Stimulated activated CD4-positive, alpha-beta T cell treated with anti-CD3 and anti-CD28 coated beads, TNF-alpha, amount 100 ng/mL, for 24 hours (primary cell): ENCODE results near the gene MAP3K7CL.

ENCODE experiments used
- DNase-seq, 3 experiments: peaks; one replicate each; pipeline ENCODE4 v3.0.0-alpha.2; 2020; ENCODE audit warnings: low read depth in 3 of 3

The MAP3K7CL gene

DNA sequence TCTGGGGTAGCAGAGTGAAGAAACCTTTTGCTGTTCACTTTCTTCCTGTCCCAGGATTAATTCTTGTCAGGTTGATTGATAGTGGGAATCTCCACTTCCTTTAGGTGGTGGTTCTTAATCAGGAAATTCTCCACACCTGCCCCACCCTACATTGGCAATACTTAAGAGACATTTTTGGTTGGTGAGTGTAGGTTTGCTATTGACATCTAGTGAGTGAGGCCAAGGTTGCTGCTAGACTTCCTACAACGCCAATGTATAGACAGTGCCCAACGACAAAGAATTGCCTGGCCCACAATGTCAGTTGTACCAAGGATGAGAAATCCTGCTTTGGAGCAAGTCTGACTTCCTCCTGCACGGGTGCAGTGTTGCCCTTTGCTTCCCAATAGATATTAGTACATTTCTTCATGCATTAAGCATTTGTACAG, 38.5 kb downstream of the MAP3K7CL start:
- no peak for DNase-seq

DNA sequence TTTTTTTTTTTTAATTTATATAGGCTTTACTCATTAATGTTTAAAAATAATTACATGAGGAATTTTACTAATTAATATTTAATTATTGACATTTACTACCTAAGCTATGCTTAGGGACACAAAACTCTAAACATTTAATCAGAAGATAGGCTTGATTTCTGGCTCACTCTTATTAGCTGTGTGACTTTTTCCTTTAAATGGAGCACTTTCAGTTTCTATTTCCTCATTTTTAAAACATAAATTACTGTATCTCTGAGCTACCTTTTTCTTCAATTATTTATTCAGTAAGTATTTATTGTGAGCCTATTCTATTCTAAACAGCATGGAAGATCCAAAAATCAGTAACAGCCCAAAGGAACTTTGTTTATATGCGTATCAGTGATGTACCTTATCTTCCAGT, 40.5 kb downstream of the MAP3K7CL start:
- no peak for DNase-seq

DNA sequence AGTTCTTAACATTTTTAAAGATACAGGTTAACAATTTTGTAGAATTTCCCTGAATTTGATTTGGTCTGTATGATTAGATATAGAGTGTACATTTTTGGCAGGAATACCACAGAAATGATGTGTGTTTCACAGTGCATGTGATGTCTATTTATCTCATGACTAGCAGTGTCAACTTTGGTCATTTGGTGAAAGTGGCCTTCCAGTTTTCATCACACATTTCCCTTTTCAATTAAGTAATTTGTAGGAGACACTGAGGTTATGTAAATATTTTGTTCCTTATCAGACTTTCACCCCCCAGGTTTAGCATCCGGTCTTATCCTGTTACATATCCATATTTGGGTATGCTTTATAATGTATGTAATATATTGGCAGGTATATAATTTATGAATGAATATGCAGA, 41.8 kb downstream of the MAP3K7CL start:
- no peak for DNase-seq

DNA sequence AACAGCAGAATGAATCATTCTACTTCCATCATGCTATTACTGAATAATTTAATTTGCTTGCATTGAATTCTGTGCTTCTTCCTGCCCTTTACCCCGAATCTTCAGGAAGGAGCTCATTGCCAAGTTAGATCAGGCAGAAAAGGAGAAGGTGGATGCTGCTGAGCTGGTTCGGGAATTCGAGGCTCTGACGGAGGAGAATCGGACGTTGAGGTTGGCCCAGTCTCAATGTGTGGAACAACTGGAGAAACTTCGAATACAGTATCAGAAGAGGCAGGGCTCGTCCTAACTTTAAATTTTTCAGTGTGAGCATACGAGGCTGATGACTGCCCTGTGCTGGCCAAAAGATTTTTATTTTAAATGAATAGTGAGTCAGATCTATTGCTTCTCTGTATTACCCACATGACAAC, 44.2 kb downstream of the MAP3K7CL start:
- DNase-seq, result no peak

DNA sequence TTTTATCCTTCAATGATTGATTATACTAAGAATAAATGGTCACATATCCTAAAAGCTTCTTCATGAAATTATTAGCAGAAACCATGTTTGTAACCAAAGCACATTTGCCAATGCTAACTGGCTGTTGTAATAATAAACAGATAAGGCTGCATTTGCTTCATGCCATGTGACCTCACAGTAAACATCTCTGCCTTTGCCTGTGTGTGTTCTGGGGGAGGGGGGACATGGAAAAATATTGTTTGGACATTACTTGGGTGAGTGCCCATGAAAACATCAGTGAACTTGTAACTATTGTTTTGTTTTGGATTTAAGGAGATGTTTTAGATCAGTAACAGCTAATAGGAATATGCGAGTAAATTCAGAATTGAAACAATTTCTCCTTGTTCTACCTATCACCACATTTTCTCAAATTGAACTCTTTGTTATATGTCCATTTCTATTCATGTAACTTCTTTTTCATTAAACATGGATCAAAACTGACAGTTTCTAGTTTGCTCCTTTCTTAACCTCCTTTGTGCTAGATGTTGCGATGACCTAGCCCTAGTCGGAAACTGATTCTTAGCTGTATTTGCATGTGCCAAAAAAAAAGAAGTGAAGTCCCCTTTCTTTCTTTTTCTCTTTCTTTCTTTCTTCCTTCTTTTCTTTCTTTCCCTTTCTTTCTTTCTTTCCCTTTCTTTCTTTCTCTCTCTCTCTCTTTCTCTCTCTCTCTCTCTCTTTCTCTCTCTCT, 45.1 kb downstream of the MAP3K7CL start:
- DNase-seq, result no peak

DNA sequence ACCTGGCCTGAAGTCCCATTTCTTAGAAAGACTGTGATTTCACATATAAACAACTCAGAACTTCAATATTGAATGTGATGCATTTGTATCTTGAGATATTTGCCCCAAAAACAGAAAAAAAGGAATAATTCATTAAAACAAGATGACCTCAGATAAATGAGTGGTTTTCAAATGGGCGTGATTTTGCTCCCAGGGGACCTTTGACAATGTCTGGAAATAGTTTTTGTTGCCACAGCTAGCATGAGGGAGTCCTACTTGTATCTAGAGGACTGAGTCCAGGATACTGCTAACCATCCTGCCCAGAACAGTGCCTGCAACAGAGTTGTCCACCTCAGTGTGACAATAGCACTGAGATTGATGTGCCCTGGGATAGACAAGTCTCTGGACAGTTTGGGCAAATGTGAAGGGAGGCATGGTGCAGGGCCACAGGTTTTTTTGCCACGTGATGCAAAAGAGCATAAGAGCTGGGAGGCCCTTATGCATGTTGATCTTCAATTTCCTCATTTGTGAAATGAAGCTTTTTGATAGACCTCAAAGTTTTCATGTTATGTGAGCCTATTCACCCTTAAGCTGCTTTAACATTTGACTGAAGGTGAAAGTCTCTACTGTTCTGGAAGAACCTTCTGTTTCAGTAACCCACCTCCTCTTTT, 46.2 kb downstream of the MAP3K7CL start:
- no peak for DNase-seq

DNA sequence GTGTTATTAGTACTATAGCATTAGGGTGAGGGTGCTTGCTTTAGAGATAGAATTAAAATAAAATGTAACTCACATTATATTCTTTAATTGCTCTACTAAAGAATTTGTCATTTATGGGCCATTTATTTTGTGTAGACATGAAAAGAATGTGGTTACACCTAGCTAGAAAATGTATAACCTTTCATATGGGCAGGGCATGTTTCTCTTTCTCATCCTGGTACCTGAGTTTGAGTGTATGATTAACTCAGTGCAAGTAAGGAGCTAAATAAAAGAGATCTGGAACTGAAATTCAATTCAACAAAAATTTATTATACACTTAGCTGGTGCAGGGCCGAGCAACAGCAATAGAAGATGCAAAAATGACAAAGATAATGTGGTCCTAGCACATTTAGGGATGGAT, 47.4 kb downstream of the MAP3K7CL start:
- DNase-seq, result no peak

DNA sequence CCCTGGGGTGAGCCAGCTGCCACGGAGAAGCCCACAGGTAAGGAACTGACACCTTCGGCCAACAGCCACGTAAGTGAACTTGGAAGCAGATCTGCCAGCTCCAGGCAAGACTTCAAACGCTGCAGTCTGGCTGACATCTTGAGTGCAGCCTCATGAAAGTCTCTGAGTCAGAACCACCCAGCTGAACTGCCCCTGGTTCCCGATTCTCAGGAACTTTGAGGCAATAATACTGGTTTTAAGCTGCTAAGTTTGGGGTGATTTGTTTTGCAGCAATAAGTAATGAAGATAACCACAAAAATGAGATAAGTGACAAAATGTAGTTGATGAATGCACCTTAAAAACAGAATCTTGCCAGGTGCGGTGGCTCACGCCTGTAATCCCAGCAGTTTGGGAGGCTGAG, 48.5 kb downstream of the MAP3K7CL start:
- no peak for DNase-seq

DNA sequence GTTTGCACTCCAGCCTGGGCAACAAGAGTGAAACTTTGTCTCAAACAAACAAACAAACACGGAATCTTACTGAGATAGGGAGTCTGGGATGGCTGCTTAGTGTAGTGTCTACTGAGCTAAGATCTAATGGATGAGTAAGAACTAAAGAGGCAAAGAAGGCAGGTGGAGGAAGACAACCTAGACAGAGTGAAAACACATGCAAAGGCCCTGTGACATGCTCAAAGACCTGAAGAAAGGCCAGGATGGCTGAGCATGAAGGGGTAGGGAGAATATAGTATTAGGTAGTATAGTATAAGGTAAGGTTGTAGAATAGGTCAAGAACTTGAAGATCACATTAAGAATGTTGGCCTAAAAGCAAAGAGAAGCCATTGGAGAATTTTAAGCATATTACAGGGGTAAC, 49.1 kb downstream of the MAP3K7CL start:
- no peak for DNase-seq

DNA sequence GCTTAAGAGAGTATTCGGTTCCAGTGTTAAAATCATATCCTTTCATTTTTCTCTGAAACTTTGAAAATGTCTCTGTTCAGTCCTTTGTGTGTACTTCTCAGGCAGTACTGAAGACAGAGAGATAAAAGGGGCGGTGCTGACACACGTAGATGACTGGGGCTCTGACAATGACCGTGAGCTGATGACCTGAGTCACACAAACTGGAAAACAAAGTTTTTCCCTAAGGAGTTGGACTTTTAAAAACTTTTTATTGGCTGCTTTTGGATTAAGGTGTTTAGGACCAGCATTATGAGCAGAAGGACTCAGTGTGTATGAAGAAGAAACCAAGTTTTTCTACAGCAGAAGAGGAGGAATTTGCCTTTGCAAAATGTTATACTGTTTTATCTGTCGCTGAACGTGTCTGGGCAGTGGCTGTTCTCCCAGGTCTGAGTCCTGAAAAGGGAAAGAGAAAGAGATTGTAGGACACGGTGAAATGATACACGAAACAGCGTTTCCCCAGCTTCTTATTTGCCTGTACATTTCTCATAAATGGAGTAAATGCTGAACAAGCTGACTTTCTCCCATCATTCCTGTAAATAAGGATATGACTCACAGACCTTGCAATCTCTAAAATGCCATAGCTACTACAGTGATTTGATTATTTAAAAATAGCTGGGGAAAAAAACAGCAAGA, 51.5 kb downstream of the MAP3K7CL start:
- no peak for DNase-seq

DNA sequence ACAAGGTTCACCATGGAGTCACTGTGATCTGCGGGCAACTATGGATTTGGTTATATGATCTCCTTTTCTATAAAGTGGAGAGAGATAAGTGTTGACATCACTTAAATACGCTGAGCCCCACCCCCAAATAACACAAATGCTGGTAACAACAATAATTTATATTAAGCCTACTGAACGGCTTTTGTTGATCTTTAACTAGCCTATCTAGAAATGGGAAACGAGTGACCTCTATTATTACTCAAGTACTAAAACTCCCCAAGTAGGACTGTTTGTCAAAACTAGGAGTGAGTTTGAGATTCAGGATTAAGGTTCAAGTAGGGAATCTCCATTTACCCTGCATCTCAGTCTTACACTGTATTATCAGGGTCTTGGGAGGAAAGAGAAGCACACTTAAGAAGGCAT, 52.2 kb downstream of the MAP3K7CL start:
- no peak for DNase-seq

DNA sequence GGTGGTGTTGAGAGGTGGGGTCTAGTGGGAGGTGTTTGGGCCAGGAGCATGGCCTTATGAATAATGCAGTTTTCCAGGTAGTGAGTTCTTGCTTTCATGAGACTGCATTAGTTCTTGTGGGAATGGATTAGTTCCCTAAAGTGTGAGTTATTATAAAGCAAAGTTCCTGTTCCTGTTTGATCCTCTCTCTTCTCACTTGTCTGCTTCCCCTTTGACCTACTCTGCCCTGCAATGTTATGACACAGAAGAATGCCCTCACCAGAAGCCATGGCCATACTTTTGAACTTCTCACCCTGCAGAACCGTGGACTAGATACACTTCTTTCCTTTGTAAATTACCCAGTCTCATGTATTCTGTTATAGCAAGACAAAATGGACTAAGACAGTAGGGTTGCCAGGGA, 53.6 kb downstream of the MAP3K7CL start:
- DNase-seq, result no peak

DNA sequence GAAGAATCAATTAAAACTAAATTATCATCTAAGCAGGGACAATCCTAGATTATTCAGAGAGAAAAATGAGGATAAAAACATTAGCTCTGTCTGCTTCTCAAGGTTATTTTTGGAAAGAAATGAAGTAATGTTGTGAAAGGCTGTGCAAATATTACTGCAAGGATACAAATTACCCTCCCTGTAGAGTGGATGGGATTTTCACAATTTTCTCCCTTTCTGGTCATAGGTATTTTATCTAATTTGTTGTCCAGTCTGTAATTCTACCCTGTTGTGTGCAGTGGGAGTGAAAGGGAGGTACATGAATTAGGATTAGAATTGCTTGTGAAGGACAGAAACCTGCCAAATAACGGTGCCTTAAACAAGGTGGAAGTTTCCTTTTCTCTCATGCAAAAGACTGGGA, 54.7 kb downstream of the MAP3K7CL start:
- no peak for DNase-seq

DNA sequence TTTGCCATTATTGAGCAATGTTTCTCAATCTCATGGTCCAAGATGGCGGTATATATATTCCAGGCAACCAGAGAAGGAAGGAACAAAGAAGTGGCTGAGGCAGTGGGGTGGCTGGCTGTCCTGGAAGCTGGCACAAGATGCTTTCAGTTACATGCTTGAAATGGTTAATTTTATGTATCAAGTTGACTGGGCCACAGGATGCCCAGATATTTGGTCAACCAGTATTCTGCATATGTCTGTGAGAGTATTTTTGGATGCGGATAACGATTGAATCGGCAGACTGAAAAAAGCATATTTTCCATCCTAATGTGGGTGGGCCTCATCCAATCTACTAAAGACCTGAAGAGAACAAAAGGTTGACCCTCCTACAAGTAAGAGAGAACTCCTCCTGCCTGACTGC, 55.2 kb downstream of the MAP3K7CL start:
- no peak for DNase-seq

DNA sequence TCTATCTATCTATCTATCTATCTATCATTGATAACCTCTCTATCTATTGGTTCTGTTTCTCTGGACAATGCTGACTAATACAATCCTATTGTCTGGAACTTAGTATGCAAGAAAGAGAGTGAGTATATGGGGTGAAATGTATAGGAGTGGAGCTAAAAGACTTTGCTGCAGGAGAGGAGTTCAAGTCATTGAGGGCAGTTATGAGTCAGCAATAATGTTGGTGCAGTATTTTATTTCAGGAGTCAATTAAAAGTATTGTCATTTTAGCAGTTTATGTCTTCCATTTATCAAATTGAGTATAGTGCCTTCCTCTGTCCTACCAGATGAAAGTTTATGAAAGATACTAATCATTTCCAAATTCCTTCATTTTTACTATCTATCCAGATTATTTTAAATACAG, 55.8 kb downstream of the MAP3K7CL start:
- no peak for DNase-seq

DNA sequence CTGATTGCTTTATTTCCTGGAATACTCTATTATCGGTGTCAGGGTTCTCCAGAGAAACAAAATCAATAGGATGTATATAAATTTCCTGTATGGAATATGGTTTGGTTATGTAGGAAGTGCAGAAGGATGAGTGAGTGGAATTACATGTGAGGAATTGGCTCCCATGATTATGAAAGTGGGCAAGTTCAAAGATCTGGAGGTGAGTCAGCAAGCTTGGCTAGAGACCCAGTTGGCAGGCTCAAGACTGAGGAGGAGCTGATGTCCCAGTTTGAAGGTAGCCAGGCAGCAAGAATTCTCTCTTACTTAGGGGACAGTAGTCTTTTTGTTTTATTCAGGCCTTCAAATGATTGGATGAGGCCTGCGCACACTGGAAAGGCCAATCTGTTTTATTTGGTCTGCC, 57.5 kb downstream of the MAP3K7CL start:
- no peak for DNase-seq

DNA sequence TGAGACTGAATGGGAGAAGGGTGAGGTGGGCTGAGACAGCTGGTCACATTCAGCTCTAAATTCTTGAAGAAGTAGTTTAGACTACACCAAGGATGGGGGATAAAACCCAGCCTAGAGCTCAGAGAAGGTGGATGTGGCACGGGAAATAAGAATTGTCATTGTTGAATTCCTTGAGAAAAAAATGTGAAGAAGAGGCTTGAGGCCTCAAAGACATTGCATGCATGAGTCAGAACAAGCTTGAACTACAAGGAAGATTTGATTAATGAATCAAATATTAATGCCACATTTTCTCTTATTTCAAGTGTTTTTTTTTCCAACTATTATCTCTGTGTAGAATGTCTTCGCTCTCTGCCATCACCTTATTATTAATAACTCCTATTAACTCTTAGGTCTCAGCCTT, 58.9 kb downstream of the MAP3K7CL start:
- no peak for DNase-seq

DNA sequence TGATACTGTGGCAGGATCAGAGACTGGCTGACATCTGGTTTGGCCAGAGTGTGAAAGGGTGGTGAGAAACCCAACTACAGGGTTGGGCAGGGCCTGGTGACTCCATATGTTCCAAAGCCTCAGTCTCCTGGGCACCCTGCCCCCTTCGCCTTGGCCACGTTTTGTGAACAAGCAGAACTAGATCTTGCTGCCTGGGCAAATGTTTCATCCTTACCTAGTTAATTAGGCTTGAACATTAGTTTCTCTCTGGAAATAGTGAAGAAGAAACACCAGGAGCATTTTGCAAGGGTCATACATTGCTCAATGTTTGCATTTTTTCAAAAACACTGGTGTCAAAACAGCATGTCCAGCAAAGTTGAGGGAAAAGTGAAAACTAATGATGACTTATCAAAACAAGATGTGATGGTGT, 60.5 kb downstream of the MAP3K7CL start:
- DNase-seq, result no peak

DNA sequence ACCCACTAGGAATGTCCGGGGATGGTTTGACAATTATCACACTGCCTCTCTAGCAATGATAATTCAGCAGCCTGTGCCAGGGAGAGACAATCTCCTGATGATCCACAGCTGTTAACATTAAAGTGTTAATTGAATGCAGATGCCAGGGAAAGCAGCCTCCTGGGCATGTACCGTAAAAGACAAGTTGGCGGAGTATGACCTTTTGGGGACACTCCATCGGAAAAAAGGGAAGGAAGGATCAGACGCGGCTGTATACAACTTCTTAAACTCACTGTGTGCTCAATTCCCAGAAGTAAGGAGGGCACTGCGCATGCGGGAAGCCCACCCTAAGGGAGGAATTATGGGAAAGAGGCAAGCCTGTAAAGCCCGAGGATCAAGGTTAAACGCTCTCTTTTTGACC, 62.6 kb downstream of the MAP3K7CL start:
- no peak for DNase-seq

DNA sequence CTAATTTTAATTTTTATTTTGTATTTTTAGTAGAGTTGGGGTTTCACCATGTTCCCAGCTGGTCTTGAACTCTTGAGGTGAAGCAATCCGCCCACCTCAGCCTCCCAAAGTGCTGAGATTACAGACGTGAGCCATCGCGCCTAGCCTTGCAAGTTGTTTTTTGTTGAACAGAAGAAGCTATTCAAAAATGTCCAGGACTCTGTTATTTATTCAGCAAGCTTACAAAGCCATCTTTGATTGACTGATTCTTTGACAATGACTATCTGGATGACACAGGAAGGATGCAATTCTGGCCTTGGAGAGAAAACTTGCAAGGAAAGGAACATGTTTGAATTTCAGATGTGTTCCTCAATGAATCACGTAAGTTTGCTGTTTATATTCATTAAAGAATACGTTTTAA, 63.5 kb downstream of the MAP3K7CL start:
- DNase-seq, result no peak

DNA sequence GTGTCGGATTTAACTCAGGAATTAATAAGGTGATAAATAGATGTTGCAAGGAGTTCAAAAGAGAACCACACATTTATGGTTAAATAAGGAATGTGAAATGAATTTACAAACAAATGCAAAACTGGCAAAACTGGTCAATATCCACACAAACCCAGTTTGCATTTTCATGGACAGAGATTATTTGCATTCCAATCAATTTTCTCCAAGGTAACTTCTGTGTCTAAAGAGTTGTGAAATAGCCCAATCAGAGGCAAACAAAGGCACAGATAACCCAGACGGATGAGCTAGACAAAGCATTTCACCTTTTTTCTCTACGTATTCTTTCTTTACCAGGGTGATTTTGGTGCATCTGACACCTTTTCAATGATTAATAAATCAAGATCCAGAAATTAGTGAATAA, 63.9 kb downstream of the MAP3K7CL start:
- DNase-seq, result no peak

DNA sequence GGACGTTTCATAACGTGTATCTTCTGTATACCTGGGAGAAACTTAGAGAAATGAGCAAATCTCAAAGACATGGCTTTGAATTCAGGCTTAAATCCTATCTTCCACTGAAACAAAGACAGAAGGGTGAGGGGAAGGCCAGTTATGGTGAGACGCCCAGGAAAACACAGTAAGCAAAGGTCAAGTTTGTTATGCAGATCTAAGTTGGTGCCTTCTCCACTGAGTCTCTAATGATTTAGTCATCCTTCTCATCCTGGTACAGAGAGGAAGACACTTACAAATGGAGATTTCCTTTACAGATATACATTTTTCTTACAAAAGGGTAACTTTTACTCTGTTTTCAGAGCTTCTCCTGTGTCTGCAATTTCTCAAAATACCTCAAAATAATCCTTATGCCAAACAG, 64.4 kb downstream of the MAP3K7CL start:
- DNase-seq, result no peak

DNA sequence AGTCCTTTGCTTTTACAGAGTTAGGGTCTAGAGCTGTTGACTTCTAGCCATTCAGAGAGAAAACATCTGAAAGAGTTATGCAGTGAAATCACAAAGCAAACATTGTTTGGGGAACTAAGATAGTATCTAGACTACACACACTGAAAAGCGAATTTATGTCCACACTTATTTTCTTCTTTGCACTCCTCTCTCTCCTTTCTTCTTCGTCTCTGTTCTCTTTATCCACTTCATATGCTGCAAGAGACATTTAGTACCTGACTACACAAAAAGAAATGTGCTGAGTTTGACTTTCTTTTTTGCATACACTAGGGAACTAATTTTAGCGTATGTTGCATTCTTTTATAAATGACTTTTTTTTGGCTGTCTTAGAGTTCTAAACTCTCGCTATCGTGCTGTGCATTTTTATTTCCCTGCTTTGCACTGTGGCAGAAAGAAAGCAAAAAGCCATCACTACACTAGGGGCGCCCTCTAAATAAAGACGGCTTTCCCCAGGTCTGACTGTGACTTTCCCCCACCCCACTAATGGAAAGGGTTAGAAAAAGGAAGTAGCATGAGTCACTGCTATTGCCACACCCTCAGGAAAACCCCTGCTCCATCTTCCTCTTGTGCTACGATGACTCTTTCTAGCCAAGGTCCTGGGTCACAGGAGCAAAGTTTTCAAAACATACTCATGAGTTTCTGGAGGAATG, 65.7 kb downstream of the MAP3K7CL start:
- peak; percentile 47 to 65 (median 56) for DNase-seq
